PC-3 (cell line): ENCODE data around the gene BCAS4. TPM values are rescaled to one million over a fixed set of nuclear protein-coding genes. Genes with fewer than 3 reads are reported as not detected.

Experiments
- ATAC-seq: fragments of 200-7000 bp; cut with Tn5 transposase; 2 replicates; pipeline ENCODE4 v1.9.1; 2020; ENCODE audit warnings: mild to moderate bottlenecking, moderate library complexity
- BruUV-seq: library from RNA; stranded (reverse); fragments of 400-500 nt; replicated peaks from 2 replicates; lab custom pipeline; 2021; lab: Mats Ljungman, UMichigan
- CTCF ChIA-PET: fragments of 300-600 bp; sonication (Branson Sonifier 250); formaldehyde crosslinking; loops from one replicate; lab custom pipeline; 2022; ENCODE audit warnings: antibody characterized with exemption; lab: Charles Lee
- POLR2A ChIA-PET: fragments of 300-600 bp; sonication (Branson Sonifier 250); formaldehyde crosslinking; loops from one replicate; lab custom pipeline; 2022; ENCODE audit warnings: antibody characterized with exemption; ENCODE audit not compliant: unreplicated experiment; lab: Charles Lee
- DNase-seq: peaks from one replicate; pipeline ENCODE4 v3.0.0-alpha.2; 2015
- H2AFZ ChIP-seq: fragments of 300-600 bp; sonication (generic); 2 replicates; pipeline ENCODE4 v1.6.0; 2016; ENCODE audit warnings: antibody characterized with exemption, low read length
- H3F3A ChIP-seq: fragments of 300-600 bp; sonication (generic); one replicate; pipeline ENCODE4 v1.6.0; 2017; ENCODE audit warnings: antibody characterized with exemption, low read length, control low read depth, mild to moderate bottlenecking; ENCODE audit not compliant: unreplicated experiment
- H3K27ac ChIP-seq: fragments of 300-600 bp; sonication (generic); 2 replicates; pipeline ENCODE4 v1.5.1; 2016; ENCODE audit warnings: mild to moderate bottlenecking, low read length
- H3K27me3 ChIP-seq: fragments of 300-600 bp; sonication (generic); 2 replicates; pipeline ENCODE4 v1.6.1; 2016; ENCODE audit warnings: low read length, mixed read lengths
- H3K36me3 ChIP-seq: fragments of 300-600 bp; sonication (generic); 2 replicates; pipeline ENCODE4 v1.6.1; 2016; ENCODE audit warnings: low read depth, mixed run types, low read length, mixed read lengths
- H3K4me1 ChIP-seq: fragments of 300-600 bp; sonication (generic); 2 replicates; pipeline ENCODE4 v1.5.1; 2016; ENCODE audit warnings: low read length; ENCODE audit not compliant: insufficient read depth
- H3K4me2 ChIP-seq: fragments of 300-600 bp; sonication (generic); 2 replicates; pipeline ENCODE4 v1.6.0; 2016; ENCODE audit warnings: low read length
- H3K4me3 ChIP-seq: fragments of 300-600 bp; sonication (generic); 2 replicates; pipeline ENCODE4 v1.5.1; 2016; ENCODE audit warnings: mild to moderate bottlenecking, low read length, mixed read lengths
- H3K79me2 ChIP-seq: fragments of 300-600 bp; sonication (generic); 2 replicates; pipeline ENCODE4 v1.6.1; 2017; ENCODE audit warnings: low read length, mixed read lengths
- H3K9ac ChIP-seq: fragments of 300-600 bp; sonication (generic); 2 replicates; pipeline ENCODE4 v1.6.0; 2016; ENCODE audit warnings: mild to moderate bottlenecking, low read length
- H3K9me2 ChIP-seq: fragments of 300-600 bp; sonication (generic); replicated peaks from 2 replicates; pipeline ENCODE4 v1.6.1; 2016; ENCODE audit warnings: mixed run types, low read length, mixed read lengths
- H3K9me3 ChIP-seq: fragments of 300-600 bp; sonication (generic); 2 replicates; pipeline ENCODE4 v1.6.1; 2016; ENCODE audit warnings: low read length, mixed read lengths
- H4K20me1 ChIP-seq: fragments of 300-600 bp; sonication (generic); 2 replicates; pipeline ENCODE4 v1.6.1; 2016; ENCODE audit warnings: low read length, mixed read lengths
- CTCF ChIP-seq: fragments of 300-600 bp; sonication (generic); conservative IDR thresholded peaks from 2 replicates; pipeline ENCODE4 v1.5.1; 2017; ENCODE audit warnings: antibody characterized with exemption, low read depth, mild to moderate bottlenecking, low read length
- EZH2 ChIP-seq: fragments of 300-600 bp; sonication (generic); IDR thresholded peaks from one replicate; pipeline ENCODE4 v1.6.1; 2017; ENCODE audit warnings: antibody characterized with exemption, mild to moderate bottlenecking, low read length; ENCODE audit not compliant: unreplicated experiment
- EZH2phosphoT487 ChIP-seq: fragments of 300-600 bp; sonication (generic); IDR thresholded peaks from 2 replicates; pipeline ENCODE4 v1.6.1; 2018; ENCODE audit warnings: mild to moderate bottlenecking, antibody characterized with exemption, low read length, borderline replicate concordance
- intact Hi-C: fragments of 100-400 bp; cut with micrococcal nuclease; formaldehyde crosslinking; loops from 2 replicates; pipeline ENCODE4 v1.9.0; 2023
- total RNA-seq: library from RNA; depleted of rRNA; stranded (reverse); fragments of >200 nt; gene quantifications from 2 replicates; pipeline ENCODE4 v1.2.3, GENCODE V29; 2014

BCAS4 gene
- total RNA-seq, 1 experiment from 2014 or later: 56.9 TPM

GRCh38 chr20:50814438-50815161, 19.7 kb downstream of the BCAS4 start:
- ATAC-seq: no peak
- no peaks in the 10 kb centered on the region for H3F3A ChIP-seq
- H3K4me2 ChIP-seq: no peak overlapping the region
- H3K27ac ChIP-seq: no peak overlapping the region
- no peak overlapping the region for H3K4me3 ChIP-seq
- no peaks in the 10 kb centered on the region for H3K27me3 ChIP-seq
- DNase-seq: no peak
- H3K9me3 ChIP-seq: no peaks in the 10 kb centered on the region
- TF ChIP-seq EZH2: no peak
- no peak for TF ChIP-seq EZH2phosphoT487
- TF ChIP-seq CTCF: no peak
- H3K79me2 ChIP-seq: no peaks in the 10 kb centered on the region
- no peak overlapping the region for H3K9ac ChIP-seq
- H2AFZ ChIP-seq: no peak overlapping the region
- intact Hi-C loops: no loop called here
- CTCF ChIA-PET: no interaction called here
- peaks cover 7% of the 10 kb centered on the region; the same call in 1 of the 2 replicates for H3K4me1 ChIP-seq
- no peaks in the 10 kb centered on the region for H3K36me3 ChIP-seq
- no peaks in the 10 kb centered on the region for H4K20me1 ChIP-seq
- POLR2A ChIA-PET: no interaction called here
- BruUV-seq: no TSS peak
- H3K9me2 ChIP-seq: no peaks in the 10 kb centered on the region

- no peak overlapping the region for H3K4me2 ChIP-seq
- H3K9me2 ChIP-seq: no peaks in the 10 kb centered on the region
- no TSS peak for BruUV-seq
- H3K9ac ChIP-seq: no peak overlapping the region
- no peak overlapping the region for H3K27ac ChIP-seq
- no peaks in the 10 kb centered on the region for H3K9me3 ChIP-seq
- ChIA-PET POLR2A (no interaction called here), CTCF (no interaction called here)
- ATAC-seq (peak; percentile 49), DNase-seq (peak; percentile 33)
- no peak overlapping the region for H2AFZ ChIP-seq
- no peaks in the 10 kb centered on the region for H3K79me2 ChIP-seq
- no peak overlapping the region for H3K4me3 ChIP-seq
- intact Hi-C loops: no loop called here
- H4K20me1 ChIP-seq: no peaks in the 10 kb centered on the region
- TF ChIP-seq CTCF: no peak
- TF ChIP-seq EZH2phosphoT487: no peak
- H3F3A ChIP-seq: no peaks in the 10 kb centered on the region
- H3K36me3 ChIP-seq: no peaks in the 10 kb centered on the region
- H3K27me3 ChIP-seq: no peaks in the 10 kb centered on the region
- peaks cover 7% of the 10 kb centered on the region; the same call in 1 of the 2 replicates for H3K4me1 ChIP-seq
These were observed 20.5 kb downstream of the BCAS4 start for GRCh38 chr20:50815162-50815989.
